MM.1S (cell line): Measurements from ENCODE around the gene DAP.
"Not testable (repeated sequence)": the region's sequence is repeated elsewhere in the genome, so short reads cannot be mapped to it uniquely, and the experiment has no call there.

Source experiments
- DNase-seq: peaks from one replicate; pipeline ENCODE4 v3.0.0-alpha.2; 2015
- H2AFZ ChIP-seq: fragments of 300-600 bp; sonication (generic); 2 replicates; pipeline ENCODE4 v1.6.0; 2016; ENCODE audit warnings: antibody characterized with exemption, low read length
- H3F3A ChIP-seq: fragments of 300-600 bp; sonication (generic); 2 replicates; pipeline ENCODE4 v1.6.1; 2016; ENCODE audit warnings: mild to moderate bottlenecking, antibody characterized with exemption, low read length, moderate library complexity, mixed read lengths; ENCODE audit not compliant: insufficient read depth
- H3K27ac ChIP-seq: fragments of 300-600 bp; sonication (generic); 2 replicates; pipeline ENCODE4 v1.5.1; 2016; ENCODE audit warnings: mild to moderate bottlenecking, low read length
- H3K27me3 ChIP-seq: fragments of 300-600 bp; sonication (generic); replicated peaks from 2 replicates; pipeline ENCODE4 v1.6.0; 2016; ENCODE audit warnings: low read length; ENCODE audit not compliant: insufficient read depth
- H3K36me3 ChIP-seq: fragments of 300-600 bp; sonication (generic); replicated peaks from 2 replicates; pipeline ENCODE4 v1.6.1; 2016; ENCODE audit warnings: mild to moderate bottlenecking, low read length, mixed read lengths; ENCODE audit not compliant: insufficient read depth
- H3K4me1 ChIP-seq: fragments of 300-600 bp; sonication (generic); 2 replicates; pipeline ENCODE4 v1.6.1; 2016; ENCODE audit warnings: low read length, mixed read lengths
- H3K4me2 ChIP-seq: fragments of 300-600 bp; sonication (generic); 2 replicates; pipeline ENCODE4 v1.6.0; 2016; ENCODE audit warnings: low read depth, low read length
- H3K4me3 ChIP-seq: fragments of 300-600 bp; sonication (generic); 2 replicates; pipeline ENCODE4 v1.5.1; 2016; ENCODE audit warnings: low read length, mixed read lengths
- H3K79me2 ChIP-seq: fragments of 300-600 bp; sonication (generic); 2 replicates; pipeline ENCODE4 v1.6.1; 2016; ENCODE audit warnings: mixed run types, low read length, mixed read lengths
- H3K9ac ChIP-seq: fragments of 300-600 bp; sonication (generic); 2 replicates; pipeline ENCODE4 v1.6.1; 2016; ENCODE audit warnings: low read length, mixed read lengths
- H3K9me2 ChIP-seq: fragments of 300-600 bp; sonication (generic); replicated peaks from 2 replicates; pipeline ENCODE4 v1.6.1; 2016; ENCODE audit warnings: mild to moderate bottlenecking, low read length, mixed read lengths; ENCODE audit not compliant: insufficient read depth
- H3K9me3 ChIP-seq: fragments of 300-600 bp; sonication (generic); replicated peaks from 2 replicates; pipeline ENCODE4 v1.6.1; 2016; ENCODE audit warnings: mild to moderate bottlenecking, low read length, mixed read lengths; ENCODE audit not compliant: insufficient read depth
- H4K20me1 ChIP-seq: fragments of 300-600 bp; sonication (generic); 2 replicates; pipeline ENCODE4 v1.6.1; 2016; ENCODE audit warnings: mild to moderate bottlenecking, low read length, moderate library complexity, mixed read lengths; ENCODE audit not compliant: insufficient read depth
- EZH2 ChIP-seq: fragments of 300-600 bp; sonication (generic); optimal IDR thresholded peaks from 2 replicates; pipeline ENCODE3; 2017; ENCODE audit warnings: low read depth, mild to moderate bottlenecking, antibody characterized with exemption, low read length, mixed read lengths
- EZH2phosphoT487 ChIP-seq: fragments of 300-600 bp; sonication (generic); IDR thresholded peaks from 2 replicates; pipeline ENCODE4 v1.6.1; 2018; ENCODE audit warnings: antibody characterized with exemption, low read length
- TF ChIP-seq, protein P1 (sequence below): fragments of 300-600 bp; sonication (generic); IDR thresholded peaks from 2 replicates; pipeline ENCODE4 v1.5.1; 2016; ENCODE audit warnings: antibody characterized with exemption, low read length, mixed read lengths

Gene DAP

DNA sequence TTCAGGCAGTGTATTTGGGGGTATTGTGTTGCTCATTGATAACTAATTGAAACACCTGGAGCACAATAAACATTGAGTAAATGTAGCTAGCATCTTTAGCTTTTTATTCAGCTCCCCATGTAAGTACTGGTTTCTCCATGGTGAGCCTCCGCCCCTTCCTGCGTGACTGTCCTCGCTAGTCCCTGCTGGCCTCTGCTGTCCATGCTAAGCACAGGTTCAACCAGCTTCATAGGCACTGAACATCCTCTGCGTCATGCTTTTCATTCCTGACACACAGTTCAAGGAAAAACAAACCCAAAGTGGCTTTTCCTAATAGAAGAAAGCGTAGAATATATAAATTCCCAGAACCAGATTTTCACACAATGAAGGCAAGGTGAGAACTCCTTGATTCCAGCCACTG is 27.3 kb upstream of the DAP start:
- TF ChIP-seq EZH2phosphoT487 (no peak), EZH2 (no peak)
- TF ChIP-seq, protein P1, sequence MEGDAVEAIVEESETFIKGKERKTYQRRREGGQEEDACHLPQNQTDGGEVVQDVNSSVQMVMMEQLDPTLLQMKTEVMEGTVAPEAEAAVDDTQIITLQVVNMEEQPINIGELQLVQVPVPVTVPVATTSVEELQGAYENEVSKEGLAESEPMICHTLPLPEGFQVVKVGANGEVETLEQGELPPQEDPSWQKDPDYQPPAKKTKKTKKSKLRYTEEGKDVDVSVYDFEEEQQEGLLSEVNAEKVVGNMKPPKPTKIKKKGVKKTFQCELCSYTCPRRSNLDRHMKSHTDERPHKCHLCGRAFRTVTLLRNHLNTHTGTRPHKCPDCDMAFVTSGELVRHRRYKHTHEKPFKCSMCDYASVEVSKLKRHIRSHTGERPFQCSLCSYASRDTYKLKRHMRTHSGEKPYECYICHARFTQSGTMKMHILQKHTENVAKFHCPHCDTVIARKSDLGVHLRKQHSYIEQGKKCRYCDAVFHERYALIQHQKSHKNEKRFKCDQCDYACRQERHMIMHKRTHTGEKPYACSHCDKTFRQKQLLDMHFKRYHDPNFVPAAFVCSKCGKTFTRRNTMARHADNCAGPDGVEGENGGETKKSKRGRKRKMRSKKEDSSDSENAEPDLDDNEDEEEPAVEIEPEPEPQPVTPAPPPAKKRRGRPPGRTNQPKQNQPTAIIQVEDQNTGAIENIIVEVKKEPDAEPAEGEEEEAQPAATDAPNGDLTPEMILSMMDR: no peak
- Histone ChIP-seq H3K79me2 (no peaks in the 10 kb centered on the region), H3K9me3 (no peaks in the 10 kb centered on the region), H3F3A (no peaks in the 10 kb centered on the region), H2AFZ (no peak overlapping the region), H3K9me2 (no peaks in the 10 kb centered on the region), H3K36me3 (no peaks in the 10 kb centered on the region), H3K4me1 (no peaks in the 10 kb centered on the region), H3K4me2 (no peak overlapping the region), H3K27me3 (no peaks in the 10 kb centered on the region), H4K20me1 (no peaks in the 10 kb centered on the region), H3K27ac (no peak overlapping the region), H3K4me3 (no peak overlapping the region), H3K9ac (no peak overlapping the region)
- no peak for DNase-seq

DNA sequence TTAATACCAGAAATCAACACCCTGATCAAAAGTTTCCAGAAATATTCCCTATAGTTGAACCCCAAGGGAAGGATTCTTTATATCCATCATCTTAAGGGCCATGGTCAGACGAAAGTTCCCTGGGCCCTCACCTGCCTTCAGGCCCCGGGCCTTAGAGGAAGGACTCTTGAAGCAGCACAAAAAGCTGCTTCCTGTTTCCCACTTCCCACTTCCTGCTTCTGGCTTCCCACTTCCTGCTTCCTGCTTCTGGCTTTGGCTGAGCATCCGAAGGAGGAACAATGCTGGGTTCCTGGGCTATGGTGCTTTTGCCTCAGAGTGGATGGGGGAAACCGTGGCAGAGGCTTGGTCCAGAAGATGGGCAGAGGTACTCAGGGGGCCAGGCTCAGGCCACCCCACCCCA is 25.8 kb upstream of the DAP start:
- Histone ChIP-seq H3K9me2 (no peaks in the 10 kb centered on the region), H3K79me2 (no peaks in the 10 kb centered on the region), H3K27me3 (no peaks in the 10 kb centered on the region), H3K9me3 (no peaks in the 10 kb centered on the region), H4K20me1 (no peaks in the 10 kb centered on the region), H3K27ac (no peak overlapping the region), H3K36me3 (no peaks in the 10 kb centered on the region), H3F3A (no peaks in the 10 kb centered on the region), H2AFZ (no peak overlapping the region), H3K9ac (no peak overlapping the region), H3K4me3 (no peak overlapping the region), H3K4me1 (no peaks in the 10 kb centered on the region), H3K4me2 (no peak overlapping the region)
- TF ChIP-seq EZH2 (no peak), EZH2phosphoT487 (no peak)
- TF ChIP-seq, protein P1: no peak
- DNase-seq: no peak

DNA sequence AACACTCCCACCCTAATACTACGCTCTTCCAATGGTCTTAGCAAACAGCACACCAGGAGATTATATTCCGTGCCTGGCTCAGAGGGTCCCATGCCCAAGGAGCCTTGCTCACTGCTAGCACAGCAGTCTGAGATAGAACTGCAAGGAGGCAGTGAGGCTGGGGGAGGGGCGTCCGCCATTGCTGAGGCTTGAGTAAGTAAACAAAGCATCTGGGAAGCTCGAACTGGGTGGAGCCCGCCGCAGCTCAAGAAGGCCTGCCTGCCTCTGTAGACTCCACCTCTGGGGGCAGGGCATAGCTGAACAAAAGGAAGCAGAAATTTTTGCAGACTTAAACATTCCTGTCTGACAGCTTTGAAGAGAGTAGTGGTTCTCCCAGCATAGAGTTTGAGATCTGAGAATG is 19.2 kb upstream of the DAP start:
- H3K9me2 ChIP-seq, DNase-seq, H3K9ac ChIP-seq, H2AFZ ChIP-seq, H3K27me3 ChIP-seq, H3K36me3 ChIP-seq, H3K27ac ChIP-seq, H3K4me1 ChIP-seq, H4K20me1 ChIP-seq, H3K79me2 ChIP-seq, H3K9me3 ChIP-seq, H3K4me3 ChIP-seq, H3K4me2 ChIP-seq, H3F3A ChIP-seq: not testable (repeated sequence)

DNA sequence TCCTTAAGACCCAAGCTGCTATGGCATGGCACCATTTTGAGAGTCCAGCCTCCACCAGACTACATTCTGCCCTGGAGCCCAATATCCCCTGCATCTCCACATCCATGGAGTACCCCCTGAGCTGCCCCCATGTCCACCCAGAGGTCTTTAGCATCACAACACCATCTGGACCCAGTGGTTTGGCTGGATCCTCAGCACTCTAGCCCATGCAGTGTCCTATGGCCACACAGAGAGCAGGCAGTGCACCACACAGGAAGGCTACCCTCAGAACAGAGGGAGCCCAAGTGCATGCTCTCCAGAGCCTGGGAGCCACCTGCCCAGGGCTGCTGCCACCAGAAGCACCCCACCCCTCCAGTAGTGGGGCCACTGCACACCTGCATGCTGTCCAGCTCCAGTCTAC is 18.6 kb upstream of the DAP start:
- Histone ChIP-seq H3K27ac (no peak overlapping the region), H4K20me1 (no peaks in the 10 kb centered on the region), H3K4me2 (no peak overlapping the region), H3K9ac (no peak overlapping the region), H3K27me3 (no peaks in the 10 kb centered on the region), H2AFZ (no peak overlapping the region), H3F3A (no peaks in the 10 kb centered on the region), H3K79me2 (no peaks in the 10 kb centered on the region), H3K36me3 (no peaks in the 10 kb centered on the region), H3K9me2 (no peaks in the 10 kb centered on the region), H3K4me1 (no peaks in the 10 kb centered on the region), H3K4me3 (no peak overlapping the region), H3K9me3 (no peaks in the 10 kb centered on the region)
- TF ChIP-seq EZH2 (no peak), EZH2phosphoT487 (no peak)
- TF ChIP-seq, protein P1: no peak
- no peak for DNase-seq
